Activated CD4-positive, CD25-positive, alpha-beta regulatory T cell treated with anti-CD3 and anti-CD28 coated beads, Interleukin-2, amount 50 U/mL, for 72 hours (primary cell): ENCODE data around the gene SLC38A11.
"Not testable (repeated sequence)": the region's sequence is repeated elsewhere in the genome, so short reads cannot be mapped to it uniquely, and the experiment has no call there.

Experiments used
- DNase-seq: peaks from one replicate; pipeline ENCODE4 v3.0.0; 2021

Gene SLC38A11

DNA sequence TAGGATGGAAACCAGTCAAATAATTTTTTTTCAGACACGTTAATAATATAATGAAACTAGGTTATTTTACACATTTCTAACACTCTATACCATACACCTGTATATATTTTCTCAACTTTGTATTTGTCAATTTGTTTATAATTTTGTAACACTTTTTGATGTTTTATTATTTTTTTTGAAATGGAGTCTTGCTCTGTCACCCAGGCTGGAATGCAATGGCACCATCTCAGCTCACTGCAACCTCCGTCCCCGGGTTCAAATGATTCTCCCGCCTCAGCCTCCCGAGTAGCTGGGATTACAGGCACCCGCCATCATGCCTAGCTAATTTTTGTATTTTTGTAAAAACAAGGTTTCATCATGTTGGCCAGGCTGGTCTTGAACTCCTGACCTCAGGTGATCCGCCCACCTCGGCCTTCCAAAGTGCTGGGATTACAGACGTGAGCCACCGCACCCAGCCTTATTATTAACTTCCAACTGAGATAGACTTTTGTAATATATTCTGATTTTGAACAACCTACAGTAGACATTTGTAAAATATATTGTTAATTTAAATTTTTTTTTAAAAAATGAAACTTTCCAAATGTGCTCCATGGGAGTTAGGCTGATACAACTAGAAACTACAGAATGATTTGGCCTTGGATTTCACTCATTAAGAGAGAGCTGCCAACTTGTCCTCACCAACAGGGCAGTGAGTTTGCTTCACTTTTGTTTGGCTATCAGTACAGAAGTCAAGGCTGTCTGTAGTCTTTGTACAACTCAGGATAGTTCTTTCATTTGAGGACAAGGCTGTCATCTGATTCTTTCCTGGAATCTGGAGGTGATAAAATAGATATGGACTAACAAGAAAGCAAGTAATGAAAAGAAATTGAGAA lies 79.8 kb downstream of the SLC38A11 start:
- DNase-seq: no peak

DNA sequence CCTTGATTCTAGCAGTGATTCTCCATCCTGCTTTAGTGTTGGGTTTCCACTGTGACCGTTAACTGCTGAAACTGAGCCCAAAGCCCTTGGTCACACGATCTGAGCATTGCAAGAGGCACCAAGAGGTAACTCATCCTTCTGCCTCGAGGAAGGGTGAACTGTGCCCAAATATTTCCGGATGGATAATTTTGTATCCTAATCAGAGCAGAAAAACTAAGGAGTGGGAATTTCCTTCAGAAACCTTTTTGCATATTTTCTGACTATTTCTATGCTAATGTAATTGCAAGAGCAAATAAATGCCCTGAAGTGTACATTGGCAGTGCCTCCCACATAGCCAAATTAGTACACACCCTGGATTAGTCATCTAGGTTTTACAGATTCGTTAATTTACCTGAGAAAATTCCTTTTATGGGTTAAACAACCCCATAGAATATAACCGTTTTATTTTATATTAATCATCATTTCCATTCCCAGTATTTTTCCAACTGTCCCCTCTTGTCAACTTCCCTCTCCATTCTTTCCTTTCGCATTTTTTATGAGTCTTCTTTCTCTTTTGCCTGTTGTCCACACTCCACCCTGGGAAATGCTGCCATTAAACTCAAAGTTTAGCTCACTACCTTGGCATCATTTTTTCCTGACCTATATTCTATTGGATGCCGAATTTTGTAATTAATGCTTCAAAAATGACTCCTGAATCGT lies 82.0 kb downstream of the SLC38A11 start:
- DNase-seq: no peak

GRCh38 chr2:164871404-164871803 lies 83.9 kb downstream of the SLC38A11 start:
- no peak for DNase-seq

GRCh38 chr2:164869420-164869772 lies 85.9 kb downstream of the SLC38A11 start:
- DNase-seq: no peak

- DNase-seq: no peak
These were observed 86.5 kb downstream of the SLC38A11 start for GRCh38 chr2:164868563-164869419.

DNA sequence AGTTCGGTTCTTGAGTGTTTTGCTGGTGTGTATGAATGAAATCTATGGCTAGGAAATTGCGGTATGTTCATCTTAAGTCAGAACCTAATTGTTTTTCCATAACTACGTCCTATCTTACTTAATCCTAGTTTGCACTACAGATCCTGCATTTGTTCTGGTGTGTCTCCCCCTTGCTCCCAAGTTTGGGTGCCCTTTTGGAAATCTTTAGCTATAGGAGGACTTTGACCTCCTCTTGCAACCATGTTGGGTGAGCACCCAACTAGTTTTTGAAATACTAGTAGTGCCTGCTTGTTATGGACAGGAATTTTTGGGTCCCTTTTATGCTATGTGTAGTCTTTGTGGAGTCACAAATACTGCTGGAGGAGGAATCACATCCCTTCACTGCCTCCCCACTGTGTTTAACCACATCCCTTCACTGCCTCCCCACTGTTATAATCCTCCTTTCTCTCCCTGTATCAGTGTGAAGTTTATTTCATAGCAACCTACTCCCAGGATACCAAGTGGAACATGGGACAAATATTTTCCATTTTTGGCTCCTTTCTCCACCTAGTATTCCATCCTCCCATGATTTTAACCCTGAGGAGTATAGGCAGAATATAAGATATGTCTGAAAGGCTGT lies 87.4 kb downstream of the SLC38A11 start:
- DNase-seq: no peak

DNA sequence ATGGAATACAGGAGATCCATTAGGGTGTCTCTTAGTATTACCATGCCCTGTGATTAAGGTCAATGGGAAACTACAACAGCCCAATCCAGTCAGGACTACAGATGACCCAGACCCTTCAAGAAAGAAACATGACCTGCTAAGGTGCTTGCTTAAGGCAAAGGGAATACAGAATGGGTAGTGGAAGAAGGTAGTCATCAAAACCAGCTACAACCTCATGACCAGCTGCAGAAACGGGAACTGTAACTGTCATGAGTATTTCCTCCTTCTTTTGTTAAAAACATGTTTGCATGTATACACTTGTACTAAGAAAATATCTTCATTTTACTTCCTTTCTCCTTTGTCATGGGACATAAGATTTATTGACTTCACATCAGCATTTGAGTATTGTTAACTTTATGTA lies 88.9 kb downstream of the SLC38A11 start:
- DNase-seq: not testable (repeated sequence)

GRCh38 chr2:164860694-164861042 lies 94.7 kb downstream of the SLC38A11 start:
- DNase-seq: no peak

GRCh38 chr2:164859906-164860693 lies 95.2 kb downstream of the SLC38A11 start:
- DNase-seq: not testable (repeated sequence)

DNA sequence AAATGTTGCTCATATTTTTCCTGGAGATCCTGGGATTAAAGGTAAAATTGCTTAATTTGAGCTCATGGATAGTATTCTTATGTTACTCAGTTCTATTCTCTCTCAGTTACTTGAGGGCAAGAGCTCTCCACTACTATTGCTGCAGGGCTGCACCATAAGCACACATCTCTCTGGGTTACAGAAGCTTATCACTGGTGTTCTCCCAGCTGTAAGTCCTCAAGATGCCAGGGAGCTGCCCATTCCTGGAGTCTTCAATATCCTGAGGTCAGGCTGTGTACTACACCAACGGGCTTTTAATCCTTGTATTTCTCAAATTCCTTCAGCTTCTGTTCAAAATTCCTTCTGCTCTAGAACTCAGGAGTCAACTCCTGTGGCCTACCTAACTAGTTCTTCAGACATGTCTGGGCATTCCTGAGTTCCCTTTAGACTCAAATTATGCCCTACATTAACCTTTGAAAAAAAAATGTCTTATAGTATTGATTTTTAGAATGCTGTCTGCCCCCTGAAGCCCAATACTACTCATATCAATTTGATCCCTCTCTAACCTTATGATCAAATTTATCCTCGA lies 96.0 kb downstream of the SLC38A11 start:
- no peak for DNase-seq

DNA sequence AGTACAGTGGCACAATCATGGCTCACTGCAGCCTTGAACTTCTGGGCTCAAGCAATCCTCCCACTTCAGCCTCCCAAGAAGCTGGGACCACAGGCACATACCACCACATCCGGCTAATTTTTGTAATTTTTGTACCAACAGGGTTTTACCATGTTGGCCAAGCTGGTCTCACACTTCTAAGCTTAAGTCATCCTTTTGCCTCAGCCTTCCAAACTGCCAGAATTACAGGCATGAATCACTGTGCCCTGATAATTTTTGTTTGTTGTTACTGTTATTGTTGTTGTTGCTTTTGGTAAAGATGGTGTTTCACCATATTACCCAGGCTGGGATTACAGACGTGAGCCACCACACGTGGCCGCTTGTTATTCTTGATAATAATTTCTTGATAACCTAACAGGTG lies 103.2 kb downstream of the SLC38A11 start:
- no peak for DNase-seq

DNA sequence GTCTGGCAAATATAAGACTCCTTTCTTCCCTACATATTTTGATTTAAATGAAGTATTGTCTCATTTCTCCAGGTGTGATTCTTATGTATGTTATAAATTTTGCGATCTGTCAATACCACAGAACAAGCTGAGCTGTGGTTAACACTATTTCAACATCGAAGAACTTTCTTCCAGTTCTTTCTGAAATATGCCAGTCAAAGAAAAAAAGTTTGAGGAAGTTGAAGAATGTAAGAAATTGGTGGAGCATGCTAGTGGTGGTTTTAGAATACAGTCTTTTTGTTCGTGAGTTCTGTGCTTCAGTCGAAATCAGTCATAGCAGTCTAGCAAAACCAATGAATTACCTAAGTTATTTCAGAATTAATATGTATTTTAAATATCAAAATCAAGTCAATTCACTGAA lies 105.1 kb downstream of the SLC38A11 start:
- DNase-seq: no peak

GRCh38 chr2:164849506-164849905 lies 105.8 kb downstream of the SLC38A11 start:
- no peak for DNase-seq

DNA sequence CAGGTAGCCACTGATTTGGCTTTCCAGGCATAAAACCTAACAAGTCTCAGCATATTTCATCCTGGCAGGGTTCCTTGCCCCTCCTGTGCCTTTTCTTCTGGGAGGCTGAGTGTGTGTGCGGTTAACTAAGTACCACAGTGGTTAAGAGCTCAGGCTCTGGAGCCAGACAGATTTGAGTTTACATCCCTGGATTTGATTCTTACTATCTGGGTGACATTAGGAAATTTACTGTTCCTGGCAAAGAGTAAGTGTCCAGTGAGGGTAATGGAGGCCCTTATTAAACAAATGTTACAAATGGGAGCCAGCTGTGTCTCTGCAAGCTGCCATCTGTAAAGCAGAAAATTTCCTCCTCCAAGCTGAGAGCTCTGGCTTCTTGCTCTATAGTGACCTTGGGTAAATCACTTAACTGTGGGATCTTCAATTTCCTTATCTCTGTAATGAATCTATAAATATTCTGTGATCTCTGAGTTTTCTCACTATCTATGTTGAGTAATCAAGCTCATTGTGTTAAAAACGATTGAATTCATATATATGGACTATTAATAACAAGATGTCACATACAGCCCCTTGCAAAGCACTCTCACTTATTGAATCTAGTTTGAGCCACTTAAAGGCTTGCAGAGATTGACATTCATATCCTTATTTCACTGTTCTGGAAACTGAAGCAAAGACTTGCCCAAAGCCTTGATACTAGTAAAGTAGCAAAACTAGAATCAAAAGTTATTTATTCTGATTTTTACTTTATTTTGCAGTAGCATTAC lies 107.2 kb downstream of the SLC38A11 start:
- no peak for DNase-seq

DNA sequence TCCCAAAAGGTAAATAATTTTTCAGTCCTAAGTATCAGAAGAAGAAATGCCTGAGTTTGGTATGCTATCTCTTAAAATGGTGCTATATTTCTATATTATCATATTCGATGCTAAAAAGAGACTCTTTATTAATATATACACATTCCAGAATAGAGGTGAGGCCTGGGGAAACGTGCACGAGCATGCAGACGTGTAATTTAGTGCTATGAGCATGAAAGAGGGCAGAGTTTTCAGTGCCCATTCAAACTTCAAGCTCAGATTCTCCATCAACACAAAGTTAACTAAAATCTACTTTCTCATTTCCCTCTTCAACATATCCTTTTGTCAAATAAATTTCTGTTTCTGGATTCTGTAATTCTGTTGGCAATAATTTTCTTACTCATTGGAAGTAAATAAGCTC lies 108.0 kb downstream of the SLC38A11 start:
- DNase-seq: no peak

DNA sequence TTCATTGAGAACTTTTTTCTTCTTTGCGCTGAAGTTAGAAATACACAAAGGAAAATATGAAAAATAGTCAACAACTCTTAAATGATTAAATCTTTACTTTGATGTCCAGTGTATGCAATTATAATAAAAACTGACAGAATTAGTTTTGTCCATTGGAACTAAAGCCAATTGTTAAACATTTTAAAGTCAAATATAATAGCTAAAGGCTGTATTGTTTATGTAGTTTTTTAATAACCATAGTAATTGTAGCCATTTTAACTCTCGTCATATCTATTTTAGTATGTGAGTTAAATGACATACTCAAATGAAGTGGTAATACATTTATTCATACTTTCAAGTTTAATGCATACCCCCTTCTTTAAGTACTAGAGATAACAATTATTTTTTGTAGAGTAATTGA lies 109.0 kb downstream of the SLC38A11 start:
- no peak for DNase-seq
